BLaER1 (cell line): ENCODE measurements around the gene APOA5.
A peak's percentile ranks its signal among the peaks of the same experiment; 100 is the strongest.

Source experiments
- H3K27ac ChIP-seq: shearing (Covaris generic); formaldehyde crosslinking; 2 replicates; pipeline ENCODE4 v1.8.1; 2022
- H3K27me3 ChIP-seq: shearing (Covaris generic); formaldehyde crosslinking; 2 replicates; pipeline ENCODE4 v1.8.1; 2022
- H3K36me3 ChIP-seq: shearing (Covaris generic); formaldehyde crosslinking; 2 replicates; pipeline ENCODE4 v1.8.1; 2022
- H3K4me1 ChIP-seq: shearing (Covaris generic); formaldehyde crosslinking; 2 replicates; pipeline ENCODE4 v1.8.1; 2022
- H3K4me2 ChIP-seq: shearing (Covaris generic); formaldehyde crosslinking; 2 replicates; pipeline ENCODE4 v1.8.1; 2022
- H3K4me3 ChIP-seq: shearing (Covaris generic); formaldehyde crosslinking; 2 replicates; pipeline ENCODE4 v1.8.1; 2022
- H3K9ac ChIP-seq: shearing (Covaris generic); formaldehyde crosslinking; 2 replicates; pipeline ENCODE4 v1.8.1; 2022
- H3K9me3 ChIP-seq: shearing (Covaris generic); formaldehyde crosslinking; 2 replicates; pipeline ENCODE4 v1.8.1; 2022
- H4K20me1 ChIP-seq: shearing (Covaris generic); formaldehyde crosslinking; 2 replicates; pipeline ENCODE4 v1.8.1; 2022
- Cebpa-rat ChIP-seq: shearing (Covaris generic); IDR thresholded peaks from 2 replicates; pipeline ENCODE4 v1.8.1; 2022

Gene APOA5

GRCh38 chr11:116833816-116834534, 42.3 kb upstream of the APOA5 start:
- Histone ChIP-seq H4K20me1 (no peaks in the 10 kb centered on the region), H3K27me3 (no peaks in the 10 kb centered on the region), H3K36me3 (no peaks in the 10 kb centered on the region), H3K4me1 (peaks cover 33% of the 10 kb centered on the region), H3K27ac (no peak overlapping the region), H3K4me3 (no peak overlapping the region), H3K9me3 (no peaks in the 10 kb centered on the region), H3K4me2 (peak overlapping the region; percentile 99), H3K9ac (no peak overlapping the region)
- TF ChIP-seq Cebpa-rat: no peak

GRCh38 chr11:116833491-116833815, 41.8 kb upstream of the APOA5 start:
- Histone ChIP-seq H3K9ac (no peak overlapping the region), H3K27ac (no peak overlapping the region), H3K27me3 (no peaks in the 10 kb centered on the region), H3K4me2 (peak overlapping the region; percentile 99; the same call in 1 of the 2 replicates), H3K36me3 (no peaks in the 10 kb centered on the region), H4K20me1 (no peaks in the 10 kb centered on the region), H3K9me3 (no peaks in the 10 kb centered on the region), H3K4me3 (no peak overlapping the region), H3K4me1 (peaks cover 33% of the 10 kb centered on the region)
- no peak for TF ChIP-seq Cebpa-rat

GRCh38 chr11:116832350-116833290, 40.9 kb upstream of the APOA5 start:
- no peak overlapping the region for H3K9ac ChIP-seq
- no peak overlapping the region for H3K27ac ChIP-seq
- H3K4me1 ChIP-seq: peaks cover 33% of the 10 kb centered on the region
- no peaks in the 10 kb centered on the region for H3K27me3 ChIP-seq
- TF ChIP-seq Cebpa-rat: no peak
- H3K4me2 ChIP-seq: no peak overlapping the region
- H3K36me3 ChIP-seq: no peaks in the 10 kb centered on the region
- H3K9me3 ChIP-seq: no peaks in the 10 kb centered on the region
- H4K20me1 ChIP-seq: no peaks in the 10 kb centered on the region
- no peak overlapping the region for H3K4me3 ChIP-seq

- Histone ChIP-seq H3K4me2 (no peak overlapping the region), H3K36me3 (no peaks in the 10 kb centered on the region), H3K9me3 (no peaks in the 10 kb centered on the region), H3K27ac (no peak overlapping the region), H4K20me1 (no peaks in the 10 kb centered on the region), H3K9ac (no peak overlapping the region), H3K4me1 (peaks cover 33% of the 10 kb centered on the region), H3K27me3 (no peaks in the 10 kb centered on the region), H3K4me3 (no peak overlapping the region)
- no peak for TF ChIP-seq Cebpa-rat
Observed at GRCh38 chr11:116831790-116832349, 40.2 kb upstream of the APOA5 start.

GRCh38 chr11:116830184-116830912, 38.7 kb upstream of the APOA5 start:
- Histone ChIP-seq H3K27ac (no peak overlapping the region), H3K4me3 (no peak overlapping the region), H3K27me3 (no peaks in the 10 kb centered on the region), H3K36me3 (no peaks in the 10 kb centered on the region), H3K4me1 (peaks cover 30% of the 10 kb centered on the region), H3K4me2 (peak overlapping the region; percentile 75; the same call in 1 of the 2 replicates), H3K9ac (no peak overlapping the region), H4K20me1 (no peaks in the 10 kb centered on the region), H3K9me3 (no peaks in the 10 kb centered on the region)
- TF ChIP-seq Cebpa-rat: no peak

- Histone ChIP-seq H3K27ac (peak within 1 kb of the TSS; percentile 41; the same call in 1 of the 2 replicates), H4K20me1 (no peaks in the 10 kb centered on the region), H3K36me3 (no peaks in the 10 kb centered on the region), H3K27me3 (no peaks in the 10 kb centered on the region), H3K9me3 (no peaks in the 10 kb centered on the region), H3K4me2 (peak within 1 kb of the TSS; percentile 75), H3K4me1 (peaks cover 23% of the 10 kb centered on the region), H3K4me3 (no peak within 1 kb of the TSS), H3K9ac (0 out of 2 replicates have a peak within 1 kb of the TSS, but pooled peaks have one; percentile 45)
- TF ChIP-seq Cebpa-rat: no peak
Observed at GRCh38 chr11:116829525-116830183, 38.0 kb upstream of the APOA5 start, which contains the start of gene APOC3. TSS of gene APOC3 (plus strand) at chr11:116829907. CDS start at chr11:116830583, 676 bp downstream.

GRCh38 chr11:116828632-116829524, 37.2 kb upstream of the APOA5 start:
- Histone ChIP-seq H3K4me2 (peak overlapping the region; percentile 75), H3K4me3 (no peak overlapping the region), H3K27ac (peak overlapping the region; percentile 41; the same call in 1 of the 2 replicates), H3K9ac (0 out of 2 replicates have a peak overlapping the region, but pooled peaks have one; percentile 45), H3K27me3 (no peaks in the 10 kb centered on the region), H4K20me1 (no peaks in the 10 kb centered on the region), H3K9me3 (no peaks in the 10 kb centered on the region), H3K4me1 (peaks cover 15% of the 10 kb centered on the region), H3K36me3 (no peaks in the 10 kb centered on the region)
- no peak for TF ChIP-seq Cebpa-rat

GRCh38 chr11:116827461-116827860, 35.8 kb upstream of the APOA5 start:
- Histone ChIP-seq H3K27ac (no peak overlapping the region), H3K4me1 (peaks cover 10% of the 10 kb centered on the region), H3K4me3 (no peak overlapping the region), H3K9ac (no peak overlapping the region), H3K9me3 (no peaks in the 10 kb centered on the region), H3K4me2 (no peak overlapping the region), H3K36me3 (no peaks in the 10 kb centered on the region), H4K20me1 (no peaks in the 10 kb centered on the region), H3K27me3 (no peaks in the 10 kb centered on the region)
- TF ChIP-seq Cebpa-rat: no peak
